IPS-NIHi11 (cell line): Measurements from ENCODE around the gene MRTFA.
A peak's percentile ranks its signal among the peaks of the same experiment; 100 is the strongest.
"Not testable (repeated sequence)": the region's sequence is repeated elsewhere in the genome, so short reads cannot be mapped to it uniquely, and the experiment has no call there.

Experiments
- DNase-seq: peaks from one replicate; pipeline ENCODE4 v3.0.0; 2012; ENCODE audit warnings: mixed read lengths, low spot score

Gene MRTFA

GRCh38 chr22:40554023-40554422 is 82.5 kb downstream of the MRTFA start:
- DNase-seq, result not testable (repeated sequence)

GRCh38 chr22:40553014-40553554 is 83.4 kb downstream of the MRTFA start:
- DNase-seq, result no peak

- DNase-seq, result no peak
Measured at GRCh38 chr22:40552070-40552469, 84.4 kb downstream of the MRTFA start.

DNA sequence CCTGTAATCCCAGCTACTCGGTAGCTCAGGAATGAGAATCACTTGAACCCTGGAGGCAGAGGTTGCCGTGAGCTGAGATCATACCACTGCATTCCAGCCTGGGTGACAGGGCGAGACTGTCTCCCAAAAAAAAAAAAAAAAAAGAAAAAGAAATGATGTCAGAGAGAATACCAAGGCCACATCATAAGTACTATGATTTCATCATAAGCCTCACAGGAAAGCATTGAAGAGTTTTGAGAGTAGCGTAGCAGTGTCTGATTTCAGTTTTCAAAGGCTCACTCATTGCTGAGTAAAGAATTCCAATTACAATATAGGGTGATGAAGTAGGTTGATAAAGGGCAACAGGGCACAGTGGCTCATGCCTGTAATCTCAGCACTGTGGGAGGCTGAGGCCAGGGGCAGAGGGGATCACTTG is 88.8 kb downstream of the MRTFA start:
- DNase-seq, result no peak

DNA sequence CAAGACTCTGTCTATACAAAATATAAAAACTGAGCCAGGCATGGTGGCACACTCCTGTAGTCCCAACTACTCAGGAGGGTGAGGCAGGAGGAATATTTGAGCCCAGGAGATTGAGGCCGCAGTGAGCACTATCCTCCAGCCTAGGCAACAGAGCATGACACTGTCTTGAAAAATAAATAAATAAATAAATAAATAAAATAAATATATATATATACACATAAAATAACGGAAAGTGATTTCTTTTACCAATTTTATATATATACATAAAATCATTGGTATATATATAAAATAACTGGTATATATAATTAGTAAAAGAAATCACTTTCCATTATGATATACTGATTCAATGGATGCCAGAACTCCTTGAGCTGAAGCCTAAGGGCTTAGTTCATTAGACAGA is 91.8 kb downstream of the MRTFA start:
- DNase-seq, result no peak

DNA sequence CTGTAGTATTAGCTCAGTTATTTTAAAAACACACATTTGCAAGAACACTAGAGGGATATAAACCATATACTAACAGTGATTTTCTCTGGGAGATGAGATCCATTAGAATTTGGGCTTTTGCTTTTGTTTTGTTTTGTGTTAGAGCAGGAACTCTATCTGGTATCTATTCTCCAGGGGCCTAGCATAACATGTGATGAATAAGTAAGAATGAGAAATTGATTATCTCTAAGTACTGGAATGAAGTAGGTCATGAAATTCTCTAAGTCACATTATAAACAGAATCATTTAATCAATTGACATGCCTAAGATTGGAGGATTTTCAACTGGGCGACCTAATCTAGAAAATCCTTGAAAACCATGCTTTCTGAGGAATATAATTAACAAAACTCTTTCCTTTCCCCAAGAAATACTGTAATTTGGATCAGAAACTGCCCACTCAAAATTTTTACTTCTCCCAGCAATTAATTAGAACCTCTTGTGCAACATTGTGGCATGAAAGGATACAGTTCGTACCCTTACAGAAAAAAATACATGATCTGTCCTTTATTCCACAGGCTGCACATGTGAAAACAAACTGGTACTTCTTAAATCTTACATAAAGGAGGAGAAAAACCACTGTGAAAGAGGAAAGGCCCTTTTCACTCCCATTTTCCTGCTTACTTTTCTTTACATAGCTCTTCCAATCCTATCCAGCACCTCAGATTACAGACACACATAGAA is 93.5 kb downstream of the MRTFA start:
- DNase-seq, result no peak

DNA sequence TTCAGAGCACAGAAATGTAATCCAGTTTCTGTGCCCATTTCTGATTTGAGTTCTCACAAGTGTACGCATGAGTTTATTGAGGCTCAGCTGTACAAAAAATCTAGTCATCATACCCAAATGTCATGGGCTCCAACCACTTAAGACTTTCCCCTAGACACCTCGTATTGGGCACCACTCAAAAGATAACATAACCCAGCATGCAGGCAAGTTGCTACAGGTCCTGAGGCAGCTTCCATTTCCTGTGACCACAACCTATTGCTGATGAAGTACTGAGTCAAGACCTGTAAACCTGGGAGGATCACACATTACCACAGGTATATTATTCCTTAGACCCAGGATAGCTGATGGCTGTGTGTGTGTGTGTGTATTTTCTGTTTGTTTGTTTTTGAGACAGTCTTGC is 95.2 kb downstream of the MRTFA start:
- DNase-seq, result no peak

- no peak for DNase-seq
Measured at GRCh38 chr22:40540265-40540664, 96.3 kb downstream of the MRTFA start.

GRCh38 chr22:40536149-40536548 is 100.4 kb downstream of the MRTFA start:
- DNase-seq, result not testable (repeated sequence)

- no peak for DNase-seq
Measured at GRCh38 chr22:40535642-40536041, 100.9 kb downstream of the MRTFA start.

GRCh38 chr22:40535189-40535512 is 101.4 kb downstream of the MRTFA start:
- DNase-seq, result no peak

DNA sequence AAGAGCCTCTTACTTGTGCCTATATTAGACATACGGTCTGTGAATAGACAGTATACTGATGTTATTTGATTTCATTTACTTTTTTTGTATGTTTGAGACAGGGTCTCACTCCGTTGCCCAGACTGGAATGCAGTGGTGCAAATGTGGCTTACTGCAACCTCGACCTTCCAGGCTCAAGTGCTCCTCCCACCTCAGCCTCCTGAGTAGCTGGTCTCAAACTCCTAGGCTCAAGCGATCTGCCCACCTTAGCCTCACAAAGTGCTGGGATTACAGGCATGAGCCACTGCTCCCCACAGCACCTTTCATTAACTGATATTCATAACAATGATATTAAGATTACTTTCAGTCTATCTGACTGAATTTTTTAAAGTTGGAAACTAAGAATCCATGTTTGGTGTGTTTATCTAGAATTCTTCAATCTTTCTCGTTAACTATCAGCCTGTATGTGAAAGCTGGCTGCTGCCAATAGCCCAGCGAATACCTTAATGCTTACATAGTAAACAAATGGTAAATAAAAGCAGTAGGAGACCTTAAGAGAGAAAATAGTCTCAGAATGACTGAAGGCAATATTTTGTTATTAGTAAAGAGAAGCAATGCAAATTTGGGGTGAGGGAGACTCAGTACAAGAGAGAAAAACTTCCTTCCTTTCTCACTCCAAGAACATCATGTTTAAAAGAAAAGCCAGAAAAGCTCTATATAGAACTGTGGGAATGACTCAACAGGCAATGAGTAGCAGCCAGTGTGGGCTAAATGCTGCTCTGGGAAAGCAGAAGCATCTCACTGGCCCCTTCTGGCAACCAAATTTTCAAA is 101.9 kb downstream of the MRTFA start:
- no peak for DNase-seq

GRCh38 chr22:40533712-40534378 is 102.7 kb downstream of the MRTFA start:
- DNase-seq, result peak; percentile 29

- DNase-seq, result no peak
Measured at GRCh38 chr22:40531951-40532900, 104.3 kb downstream of the MRTFA start.

DNA sequence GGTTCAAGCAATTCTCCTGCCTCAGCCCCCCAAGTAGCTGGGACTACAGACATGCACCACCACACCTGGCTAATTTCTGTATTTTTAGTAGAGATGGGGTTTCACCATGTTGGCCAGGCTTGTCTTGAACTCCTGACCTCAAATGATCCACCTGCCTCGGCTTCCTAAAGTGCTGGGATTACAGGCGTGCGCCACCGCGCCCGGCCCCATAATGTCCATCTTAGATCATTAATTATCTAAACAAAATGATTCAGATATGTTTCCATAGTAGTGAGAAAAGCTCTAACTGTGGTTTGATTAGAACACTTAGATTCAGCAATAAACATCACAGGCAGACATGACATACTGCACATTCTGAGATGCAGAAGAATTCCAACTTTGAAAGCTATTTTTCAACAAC is 106.1 kb downstream of the MRTFA start:
- DNase-seq, result not testable (repeated sequence)

GRCh38 chr22:40529821-40530220 is 106.7 kb downstream of the MRTFA start:
- no peak for DNase-seq

DNA sequence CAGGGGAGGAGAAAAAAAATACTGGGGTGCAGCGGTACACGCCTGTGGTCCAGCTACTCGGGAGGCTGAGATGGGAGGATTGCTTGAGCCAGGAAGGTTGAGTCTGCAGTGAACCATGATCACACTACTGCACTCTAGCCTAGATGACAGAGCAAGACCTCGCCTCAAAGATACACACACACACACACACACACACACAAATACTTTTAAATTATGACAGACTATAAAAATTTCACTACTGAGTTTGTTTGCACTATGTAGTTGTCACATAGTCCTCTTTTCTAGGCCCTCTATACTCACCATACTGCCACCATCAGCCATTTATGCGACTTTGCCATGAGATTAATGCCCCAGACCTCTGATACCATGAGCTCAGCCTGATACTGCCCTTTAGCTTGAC is 109.6 kb downstream of the MRTFA start:
- no peak for DNase-seq

DNA sequence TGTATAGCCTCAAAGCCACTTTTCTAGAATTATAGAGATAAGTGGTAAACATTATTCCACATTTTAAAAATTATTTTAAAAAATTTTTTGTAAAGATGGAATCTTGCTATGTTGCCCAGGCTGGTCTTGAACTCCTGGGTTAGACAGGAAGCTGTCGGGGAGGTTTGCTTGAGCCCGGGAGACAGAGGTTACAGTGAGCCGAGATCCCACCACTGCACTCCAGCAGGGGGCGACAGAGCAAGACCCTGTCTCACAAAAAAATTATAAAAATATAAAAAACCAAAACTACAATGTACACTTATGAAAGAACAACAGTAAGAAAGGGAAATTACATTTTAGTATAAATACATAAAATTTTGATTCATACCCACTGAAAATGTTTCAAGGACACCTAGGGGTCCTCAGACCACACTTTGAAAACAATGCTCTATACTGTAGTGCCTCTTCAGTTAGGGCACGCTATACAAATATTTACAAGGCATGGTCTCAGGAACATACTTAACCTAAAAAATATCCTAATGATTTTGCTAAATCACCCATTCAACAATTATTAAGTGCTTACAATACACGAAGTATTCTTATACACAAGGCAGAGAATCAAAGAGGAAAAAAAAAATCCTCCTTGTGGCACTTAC is 111.2 kb downstream of the MRTFA start:
- DNase-seq, result no peak

DNA sequence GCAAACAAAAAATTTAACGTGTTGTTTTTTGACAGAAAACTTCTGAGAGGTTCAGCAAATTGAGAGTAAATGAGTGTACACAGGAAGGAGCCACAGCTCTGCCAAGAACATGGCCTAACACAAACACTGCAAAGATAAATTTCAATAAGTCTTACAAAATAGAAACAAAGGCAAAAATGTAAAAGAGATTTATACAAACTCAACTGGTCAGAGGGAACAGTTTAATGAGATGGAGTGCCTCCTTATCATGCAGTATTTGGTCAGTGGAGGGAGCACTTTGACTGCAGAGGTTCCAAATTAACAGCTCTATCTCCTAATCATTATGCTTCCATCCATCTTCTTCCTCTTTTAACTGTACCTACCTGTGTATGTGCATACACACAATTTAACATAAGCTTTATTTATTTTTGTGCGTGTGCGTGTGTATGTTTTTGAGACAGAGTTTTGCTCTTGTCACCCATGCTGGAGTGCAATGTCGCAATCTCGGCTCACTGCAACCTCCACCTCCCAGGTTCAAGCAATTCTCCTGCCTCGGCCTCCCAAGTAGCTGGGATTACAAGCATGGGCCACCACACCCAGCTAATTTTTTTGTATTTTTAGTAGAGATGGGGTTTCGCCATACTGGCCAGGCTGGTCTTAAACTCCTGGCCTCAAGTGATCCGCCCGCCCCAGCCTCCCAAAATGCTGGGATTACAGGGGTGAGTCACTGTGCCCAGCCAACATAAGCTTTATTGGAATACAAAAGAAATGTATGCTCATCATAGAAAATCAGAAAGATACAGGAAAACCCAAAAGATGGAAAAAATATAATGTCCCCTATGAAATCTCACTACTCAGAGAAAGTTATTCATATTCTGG is 111.9 kb downstream of the MRTFA start:
- no peak for DNase-seq

DNA sequence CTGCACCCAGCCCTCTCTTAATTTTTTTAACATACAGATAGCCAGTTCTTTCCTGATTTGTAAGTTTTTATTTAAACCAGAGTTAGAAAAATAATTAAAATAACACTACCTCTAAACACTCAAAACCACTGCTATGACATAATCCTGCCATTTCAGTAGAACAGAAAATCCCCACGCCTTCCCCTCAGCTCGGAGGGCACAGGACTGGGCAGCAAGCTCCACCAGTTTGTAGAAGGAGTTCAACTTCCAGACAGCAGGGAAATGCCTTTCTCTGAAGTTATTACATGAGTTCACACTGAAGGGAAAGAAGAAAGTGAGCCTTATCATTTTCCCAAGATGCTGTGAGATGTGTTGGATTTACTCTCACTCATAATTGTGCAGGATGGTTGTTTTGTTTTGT is 114.4 kb downstream of the MRTFA start:
- no peak for DNase-seq
